Sigmoid colon (tissue), 7 donors: ENCODE data around the gene C10orf105. TPM values are rescaled to one million over a fixed set of nuclear protein-coding genes. Genes with fewer than 3 reads are reported as not detected.

ENCODE experiments used
- DNase-seq: peaks from one replicate; pipeline ENCODE4 v3.0.0-alpha.2; 2019
- H3K27ac ChIP-seq, 4 donors: fragments of 200-600 bp; sonication (generic); one replicate each; pipeline ENCODE4 v1.5.1; 2016 to 2019; ENCODE audit warnings: mild to moderate bottlenecking in 1 of 4
- H3K27me3 ChIP-seq, 3 donors: fragments of 200-600 bp; sonication (generic); one replicate each; pipeline ENCODE4 v1.5.1; 2019; ENCODE audit warnings: mild to moderate bottlenecking in 1 of 3
- H3K36me3 ChIP-seq, 4 donors: fragments of 200-600 bp; sonication (generic); one replicate each; pipeline ENCODE4 v1.5.1; 2016 to 2019
- H3K4me1 ChIP-seq, 4 donors: fragments of 200-600 bp; sonication (generic); one replicate each; pipeline ENCODE4 v1.5.1; 2017 to 2019
- H3K4me3 ChIP-seq, 4 donors: fragments of 200-600 bp; sonication (generic); one replicate each; pipeline ENCODE4 v1.5.1; 2017 to 2019; ENCODE audit warnings: mild to moderate bottlenecking in 2 of 4, moderate library complexity in 1 of 4
- H3K9me3 ChIP-seq, 4 donors: fragments of 200-600 bp in 3 of 4; sonication (generic) in 3 of 4; one replicate each; pipeline versions ENCODE4 v1.5.1 to v1.6.1; 2013 to 2019
- EP300 ChIP-seq, 4 donors: sonication (generic); formaldehyde crosslinking; IDR thresholded peaks; one replicate each; pipeline ENCODE4 v1.6.1; 2017; ENCODE audit warnings: antibody characterized with exemption in 4 of 4
- POLR2A ChIP-seq, 2 donors: fragments of 450-650 bp; IDR thresholded peaks; one replicate each; pipeline ENCODE4 v1.6.1; 2016; ENCODE audit warnings: antibody characterized with exemption in 2 of 2, mild to moderate bottlenecking in 2 of 2, moderate library complexity in 2 of 2
- POLR2AphosphoS5 ChIP-seq, 4 donors: sonication (generic); formaldehyde crosslinking; IDR thresholded peaks; one replicate each; pipeline ENCODE4 v1.6.1; 2017; ENCODE audit warnings: antibody characterized with exemption in 4 of 4
- WGBS, 2 donors: extraction: QIAGEN DNeasy Blood & Tissue Kit; methylation state at CpG; one replicate each; pipeline ENCODE4 v1.1.7; 2013; 5-methylcytosine and 5-hydroxymethylcytosine counted together
- intact Hi-C: fragments of 100-400 bp; cut with DNase I; formaldehyde crosslinking; loops from one replicate; pipeline ENCODE4 v1.15.1; 2023
- polyA plus RNA-seq, 3 donors: library from polyadenylated mRNA; stranded (reverse); fragments of 200-250 nt; gene quantifications; one replicate each; pipeline ENCODE4 v1.2.3, GENCODE V29; 2013
- total RNA-seq, 4 donors: library from RNA; depleted of rRNA; stranded (reverse); fragments of >200 nt; gene quantifications; one replicate each; pipeline ENCODE4 v1.1.0, GENCODE V29; 2016
- TF ChIP-seq, protein P1 (sequence below), 4 experiments: fragments of 450-650 bp in 3 of 4; fragments of 200-600 bp in 1 of 4; IDR thresholded peaks; one replicate each; pipeline ENCODE4 v1.5.1; 2016 to 2019; ENCODE audit warnings: antibody characterized with exemption in 4 of 4, mild to moderate bottlenecking in 3 of 4, moderate library complexity in 2 of 4
- donor health status: healthy with polysubstance abuse.
- donor health status: Bipolar disorder and iron deficiency.
- donor health status: healthy.

C10orf105 gene
- total and polyA plus RNA-seq, 7 donors = 0.25 to 0.55 TPM; not detected in 5

DNA sequence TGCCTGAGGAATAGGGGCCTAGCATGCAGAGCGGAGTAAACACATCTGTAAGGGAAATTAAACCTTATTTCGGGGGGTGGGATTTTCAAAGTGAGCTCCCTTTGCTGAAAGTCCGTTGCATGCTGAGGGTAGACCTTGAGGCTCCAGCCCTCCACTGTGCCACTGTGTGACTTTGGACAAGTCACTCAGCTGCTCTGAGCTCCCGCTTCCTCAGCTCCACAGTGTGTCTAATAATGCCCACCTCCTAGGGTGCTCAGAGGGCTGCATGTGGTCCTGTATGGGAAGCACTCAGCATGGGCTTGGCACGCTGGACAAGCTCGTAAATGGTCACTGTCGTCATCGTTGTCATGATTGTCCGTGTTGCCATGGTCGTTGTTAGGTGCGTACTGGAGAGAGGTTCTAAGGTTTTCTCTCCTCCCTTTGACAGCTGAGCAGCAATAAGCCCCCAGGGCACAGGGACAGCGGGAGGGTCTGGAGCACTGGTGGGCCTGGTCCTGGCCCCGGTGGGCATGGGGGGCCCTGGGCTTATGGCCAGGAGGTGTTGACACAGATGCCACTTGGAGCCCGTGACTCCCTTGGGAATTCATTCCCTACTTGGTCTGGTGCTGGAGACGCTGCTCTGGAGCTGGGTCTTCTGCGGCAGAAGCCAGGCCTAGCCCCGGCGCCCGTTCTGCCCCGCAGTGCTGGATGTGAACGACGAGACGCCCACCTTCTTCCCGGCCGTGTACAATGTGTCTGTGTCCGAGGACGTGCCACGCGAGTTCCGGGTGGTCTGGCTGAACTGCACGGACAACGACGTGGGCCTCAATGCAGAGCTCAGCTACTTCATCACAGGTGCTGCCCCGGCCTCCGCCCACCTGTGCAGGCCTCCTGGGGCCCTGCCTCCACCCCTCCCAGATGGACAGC, 13.1 kb downstream of the C10orf105 start:
- no peak for DNase-seq
- H3K4me3 ChIP-seq = no peak overlapping the region
- H3K4me1 ChIP-seq = no peaks in the 10 kb centered on the region
- no peak overlapping the region for H3K27ac ChIP-seq
- no peaks in the 10 kb centered on the region for H3K27me3 ChIP-seq
- no peaks in the 10 kb centered on the region for H3K9me3 ChIP-seq
- TF ChIP-seq POLR2A (IDR thresholded peaks at IDR 0.05) (no peak), POLR2AphosphoS5 (IDR thresholded peaks at IDR 0.05) (no peak), EP300 (IDR thresholded peaks at IDR 0.05) (no peak)
- TF ChIP-seq, protein P1, sequence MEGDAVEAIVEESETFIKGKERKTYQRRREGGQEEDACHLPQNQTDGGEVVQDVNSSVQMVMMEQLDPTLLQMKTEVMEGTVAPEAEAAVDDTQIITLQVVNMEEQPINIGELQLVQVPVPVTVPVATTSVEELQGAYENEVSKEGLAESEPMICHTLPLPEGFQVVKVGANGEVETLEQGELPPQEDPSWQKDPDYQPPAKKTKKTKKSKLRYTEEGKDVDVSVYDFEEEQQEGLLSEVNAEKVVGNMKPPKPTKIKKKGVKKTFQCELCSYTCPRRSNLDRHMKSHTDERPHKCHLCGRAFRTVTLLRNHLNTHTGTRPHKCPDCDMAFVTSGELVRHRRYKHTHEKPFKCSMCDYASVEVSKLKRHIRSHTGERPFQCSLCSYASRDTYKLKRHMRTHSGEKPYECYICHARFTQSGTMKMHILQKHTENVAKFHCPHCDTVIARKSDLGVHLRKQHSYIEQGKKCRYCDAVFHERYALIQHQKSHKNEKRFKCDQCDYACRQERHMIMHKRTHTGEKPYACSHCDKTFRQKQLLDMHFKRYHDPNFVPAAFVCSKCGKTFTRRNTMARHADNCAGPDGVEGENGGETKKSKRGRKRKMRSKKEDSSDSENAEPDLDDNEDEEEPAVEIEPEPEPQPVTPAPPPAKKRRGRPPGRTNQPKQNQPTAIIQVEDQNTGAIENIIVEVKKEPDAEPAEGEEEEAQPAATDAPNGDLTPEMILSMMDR (IDR thresholded peaks at IDR 0.05) = no peak
- 84 to 93% methylated on average over 35 of the region's 35 CpGs for WGBS, 2 donors
- no peaks in the 10 kb centered on the region for H3K36me3 ChIP-seq
- intact Hi-C loops = no loop called here

DNA sequence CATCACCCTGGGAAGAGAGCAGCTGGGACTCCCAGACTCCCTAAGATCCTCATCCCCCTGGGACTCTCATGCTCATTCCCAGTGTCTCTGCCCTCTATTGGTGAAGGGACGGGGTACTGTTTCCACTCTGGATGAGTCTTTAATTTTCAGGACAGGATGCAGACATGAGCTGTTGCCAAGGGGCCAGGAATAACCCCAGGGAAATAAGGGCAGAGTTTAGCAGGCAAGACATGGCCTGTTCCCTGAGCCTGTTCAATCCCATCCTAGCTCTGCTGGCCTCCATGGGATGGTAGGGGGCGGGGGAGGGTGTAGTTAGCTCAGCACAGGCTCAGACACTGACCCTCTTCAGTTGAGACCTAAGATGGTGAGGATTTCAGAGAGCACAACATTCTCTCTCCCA, 14.0 kb downstream of the C10orf105 start:
- DNase-seq = no peak
- TF ChIP-seq POLR2A (IDR thresholded peaks at IDR 0.05) = no peak
- TF ChIP-seq, protein P1 (IDR thresholded peaks at IDR 0.05) = no peak
- no peak for TF ChIP-seq POLR2AphosphoS5 (IDR thresholded peaks at IDR 0.05)
- no peak for TF ChIP-seq EP300 (IDR thresholded peaks at IDR 0.05)
- 82 to 89% methylated on average over 2 of the region's 2 CpGs for WGBS, 2 donors

DNA sequence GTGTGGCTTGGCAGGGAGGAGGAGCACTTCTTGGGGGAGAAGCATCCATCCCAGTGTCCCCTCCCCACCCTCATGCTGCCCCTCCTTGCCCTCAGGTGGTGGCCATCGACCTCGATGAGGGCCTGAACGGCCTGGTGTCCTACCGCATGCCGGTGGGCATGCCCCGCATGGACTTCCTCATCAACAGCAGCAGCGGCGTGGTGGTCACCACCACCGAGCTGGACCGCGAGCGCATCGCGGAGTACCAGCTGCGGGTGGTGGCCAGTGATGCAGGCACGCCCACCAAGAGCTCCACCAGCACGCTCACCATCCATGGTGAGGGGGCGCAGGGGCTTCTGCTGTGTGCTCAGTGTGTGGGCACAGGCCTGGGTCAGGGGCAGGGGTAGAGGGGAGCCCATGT, 14.8 kb downstream of the C10orf105 start:
- Histone ChIP-seq H3K9me3 (no peaks in the 10 kb centered on the region), H3K4me1 (no peaks in the 10 kb centered on the region), H3K27ac (no peak overlapping the region), H3K4me3 (no peak overlapping the region), H3K36me3 (no peaks in the 10 kb centered on the region), H3K27me3 (no peaks in the 10 kb centered on the region)
- DNase-seq = no peak
- 93 to 97% methylated on average over 18 of the region's 18 CpGs for WGBS, 2 donors
- no peak for TF ChIP-seq POLR2AphosphoS5 (IDR thresholded peaks at IDR 0.05)
- TF ChIP-seq, protein P1 (IDR thresholded peaks at IDR 0.05) = no peak
- no peak for TF ChIP-seq POLR2A (IDR thresholded peaks at IDR 0.05)
- TF ChIP-seq EP300 (IDR thresholded peaks at IDR 0.05) = no peak
- intact Hi-C loops = loop anchor here (5.0 kb wide), 1 partner anchor 107 kb away; no protein-coding TSS in a partner anchor

More for the DNA sequence above, 14.0 kb downstream of the C10orf105 start:
- Histone ChIP-seq H3K27ac (no peak overlapping the region), H3K4me3 (no peak overlapping the region), H3K36me3 (no peaks in the 10 kb centered on the region), H3K27me3 (no peaks in the 10 kb centered on the region), H3K4me1 (no peaks in the 10 kb centered on the region), H3K9me3 (no peaks in the 10 kb centered on the region)
- intact Hi-C loops = no loop called here

DNA sequence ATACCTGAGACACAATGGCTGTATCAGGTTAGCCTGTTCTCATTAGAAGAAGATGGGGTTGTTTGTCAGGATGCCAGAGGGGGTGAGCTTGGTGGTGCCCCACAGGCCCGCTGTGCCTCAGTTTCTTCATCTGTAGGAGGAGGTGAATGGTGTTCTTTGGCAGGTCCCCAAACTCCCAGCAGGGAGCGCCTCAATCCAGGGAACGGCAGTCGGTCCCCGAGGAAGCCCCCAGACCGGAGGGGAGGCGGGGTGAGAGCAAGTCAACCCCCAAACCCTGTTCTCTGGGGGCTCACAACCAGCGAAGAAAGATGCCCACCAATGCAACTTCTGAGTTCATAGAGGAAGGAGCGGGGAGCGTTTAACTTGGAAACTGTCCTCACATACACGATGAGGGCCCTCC, 16.0 kb downstream of the C10orf105 start:
- Histone ChIP-seq H3K9me3 (no peaks in the 10 kb centered on the region), H3K36me3 (no peaks in the 10 kb centered on the region), H3K27ac (no peak overlapping the region), H3K27me3 (no peaks in the 10 kb centered on the region), H3K4me1 (no peaks in the 10 kb centered on the region), H3K4me3 (no peak overlapping the region)
- intact Hi-C loops = loop anchor here (5.0 kb wide), 1 partner anchor 109 kb away; no protein-coding TSS in a partner anchor
- DNase-seq = no peak
- TF ChIP-seq POLR2AphosphoS5 (IDR thresholded peaks at IDR 0.05) (no peak), POLR2A (IDR thresholded peaks at IDR 0.05) (no peak), EP300 (IDR thresholded peaks at IDR 0.05) (no peak)
- TF ChIP-seq, protein P1 (IDR thresholded peaks at IDR 0.05) = no peak
- WGBS, 2 donors = 77 to 87% methylated on average over 11 of the region's 11 CpGs
